Right atrium auricular region (tissue), 2 donors: ENCODE measurements around the gene DENND1A. TPM values are rescaled to one million over a fixed set of nuclear protein-coding genes. Genes with fewer than 3 reads are reported as not detected.

Source experiments
- DNase-seq: peaks from one replicate; pipeline ENCODE4 v3.0.0-alpha.2; 2019; ENCODE audit warnings: low spot score
- H3K27ac ChIP-seq, 2 donors: fragments of 200-600 bp; sonication (generic); 1 replicate in 1 of 2; 2 replicates in 1 of 2; pipeline ENCODE4 v1.5.1; 2016 to 2019
- H3K27me3 ChIP-seq, 2 donors: fragments of 200-600 bp; sonication (generic); one replicate each; pipeline versions ENCODE4 v1.5.1 to v1.6.0; 2017 to 2019
- H3K36me3 ChIP-seq: fragments of 200-600 bp; sonication (generic); one replicate; pipeline ENCODE4 v1.5.1; 2016
- H3K4me1 ChIP-seq, 2 donors: fragments of 200-600 bp; sonication (generic); one replicate each; pipeline versions ENCODE4 v1.5.1 to v1.6.0; 2017 to 2019
- H3K4me3 ChIP-seq, 2 donors: fragments of 200-600 bp; sonication (generic); 1 replicate in 1 of 2; 2 replicates in 1 of 2; pipeline ENCODE4 v1.5.1; 2017 to 2019; ENCODE audit warnings: mild to moderate bottlenecking in 1 of 2, moderate library complexity in 1 of 2
- H3K9me3 ChIP-seq, 2 donors: fragments of 200-600 bp; sonication (generic); one replicate each; pipeline ENCODE4 v1.5.1; 2019
- CTCF ChIP-seq, 2 donors: fragments of 200-600 bp; sonication (generic); IDR thresholded peaks; one replicate each; pipeline ENCODE4 v1.5.1; 2019; ENCODE audit warnings: antibody characterized with exemption in 2 of 2
- total RNA-seq, 2 donors: library from RNA; depleted of rRNA; stranded (reverse); fragments of >200 nt; gene quantifications; one replicate each; pipeline ENCODE4 v1.1.0, GENCODE V29; 2016

Gene DENND1A
- total RNA-seq, 2 donors from 2014 or later = 14.9 to 23.6 TPM

DNA sequence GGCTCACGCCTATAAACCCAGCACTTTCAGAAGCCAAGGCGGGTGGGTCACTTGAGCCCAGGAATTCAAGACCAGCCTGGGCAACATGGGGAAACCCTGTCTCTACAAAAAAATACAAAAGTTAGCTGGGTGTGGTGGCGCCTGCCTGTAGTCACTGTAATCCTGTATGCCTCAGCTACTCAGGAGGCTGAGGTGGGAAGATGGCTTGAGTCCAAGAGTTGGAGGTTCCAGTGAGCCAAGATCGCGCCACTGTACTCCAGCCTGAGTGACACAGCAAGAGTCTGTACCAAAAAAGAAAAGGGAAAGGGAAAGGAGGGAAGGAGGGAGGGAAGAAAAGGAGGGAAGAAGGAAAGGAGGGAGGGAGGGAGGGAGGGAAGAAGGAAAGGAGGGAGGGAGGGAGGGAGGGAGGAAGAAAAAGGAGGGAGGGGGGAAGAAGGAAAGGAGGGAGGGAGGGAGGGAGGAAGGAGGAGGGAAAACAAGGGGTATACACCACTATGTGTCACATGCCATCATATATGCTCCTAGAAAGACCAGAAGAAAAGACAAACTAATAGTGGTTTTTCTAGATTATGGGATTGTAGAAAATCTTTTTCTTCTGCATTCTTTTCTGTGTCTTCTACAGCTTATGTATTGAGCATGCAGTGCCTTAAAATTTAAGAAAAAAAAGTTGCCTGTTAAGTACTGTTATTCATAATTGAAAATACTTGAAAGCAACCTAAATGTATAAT is 240.1 kb downstream of the DENND1A start:
- Histone ChIP-seq H3K4me3 (no peak overlapping the region), H3K36me3 (no peaks in the 10 kb centered on the region), H3K27ac (no peak overlapping the region), H3K9me3 (no peaks in the 10 kb centered on the region), H3K27me3 (no peaks in the 10 kb centered on the region), H3K4me1 (peaks cover 0 to 21% of the 10 kb centered on the region in 2 donors)
- no peak for TF ChIP-seq CTCF (IDR thresholded peaks at IDR 0.05)
- no peak for DNase-seq

DNA sequence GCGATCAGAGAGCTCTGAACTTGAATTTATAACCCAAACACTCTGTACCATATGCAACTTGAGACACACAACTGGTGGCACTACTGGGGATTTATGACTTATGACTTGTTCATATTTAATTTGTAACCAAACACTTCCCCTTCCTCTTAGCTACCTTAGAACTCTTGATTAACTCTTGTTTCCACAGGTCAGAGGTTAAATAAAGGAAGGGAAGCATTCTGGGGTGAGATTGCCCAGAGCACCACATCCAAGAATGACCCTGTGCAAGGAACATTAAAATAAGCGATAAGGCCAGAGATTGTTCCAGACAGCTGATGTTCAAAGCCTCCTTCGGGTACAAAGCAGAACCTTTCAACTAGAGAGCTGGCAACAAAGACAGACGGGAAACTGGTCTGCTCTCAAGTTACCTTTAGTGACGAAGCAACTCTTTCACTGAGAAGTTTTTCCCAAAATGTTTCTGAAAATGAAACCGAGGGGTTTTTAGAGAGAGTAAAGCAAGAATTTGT is 242.6 kb downstream of the DENND1A start:
- no peak for TF ChIP-seq CTCF (IDR thresholded peaks at IDR 0.05)
- Histone ChIP-seq H3K4me3 (no peak overlapping the region), H3K27ac (no peak overlapping the region), H3K36me3 (no peaks in the 10 kb centered on the region), H3K9me3 (no peaks in the 10 kb centered on the region), H3K4me1 (peaks cover 0 to 25% of the 10 kb centered on the region in 2 donors), H3K27me3 (no peaks in the 10 kb centered on the region)
- DNase-seq = no peak

GRCh38 chr9:123686829-123687192 is 243.1 kb downstream of the DENND1A start:
- TF ChIP-seq CTCF (IDR thresholded peaks at IDR 0.05) = no peak
- H3K27me3 ChIP-seq = no peaks in the 10 kb centered on the region
- no peak overlapping the region for H3K27ac ChIP-seq
- H3K36me3 ChIP-seq = no peaks in the 10 kb centered on the region
- no peaks in the 10 kb centered on the region for H3K9me3 ChIP-seq
- H3K4me1 ChIP-seq = peaks cover 0 to 25% of the 10 kb centered on the region in 2 donors
- DNase-seq = no peak
- no peak overlapping the region for H3K4me3 ChIP-seq

DNA sequence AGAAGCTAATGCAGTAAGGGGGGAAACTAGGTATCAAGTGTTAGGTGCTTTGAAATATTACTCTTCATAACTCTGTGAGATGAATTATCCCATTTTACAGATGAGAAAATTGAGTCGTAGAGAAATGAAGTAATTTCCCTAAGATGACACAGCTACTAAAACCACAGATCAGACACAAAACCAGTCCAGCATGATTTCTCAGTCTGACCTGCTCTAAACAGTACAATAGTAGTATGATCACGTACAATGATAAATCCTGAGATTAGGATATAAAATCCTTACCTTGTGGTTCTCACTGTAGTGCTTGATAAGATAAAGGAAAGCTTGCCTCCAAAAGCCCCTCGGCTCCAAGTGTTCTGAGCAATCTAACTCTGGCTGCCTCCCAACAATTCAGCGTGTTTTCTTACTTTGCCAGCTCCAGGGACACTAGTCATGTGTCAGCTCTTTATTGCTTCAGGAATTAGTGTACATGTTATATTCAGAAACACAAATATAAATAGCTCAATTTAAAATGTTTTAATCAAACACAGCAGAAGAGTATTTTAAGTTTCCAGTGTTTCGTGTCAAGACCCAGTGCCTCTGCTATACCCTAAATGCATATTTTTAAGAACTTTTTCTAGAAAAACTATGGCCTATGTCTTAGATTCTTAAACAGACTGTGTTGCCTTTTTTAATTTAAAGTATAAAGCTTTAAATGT is 243.6 kb downstream of the DENND1A start:
- Histone ChIP-seq H3K4me3 (no peak overlapping the region), H3K4me1 (peaks cover 0 to 25% of the 10 kb centered on the region in 2 donors), H3K9me3 (no peaks in the 10 kb centered on the region), H3K27me3 (no peaks in the 10 kb centered on the region), H3K27ac (no peak overlapping the region), H3K36me3 (no peaks in the 10 kb centered on the region)
- no peak for TF ChIP-seq CTCF (IDR thresholded peaks at IDR 0.05)
- no peak for DNase-seq

- Histone ChIP-seq H3K4me3 (no peak overlapping the region), H3K9me3 (no peaks in the 10 kb centered on the region), H3K27me3 (no peaks in the 10 kb centered on the region), H3K27ac (no peak overlapping the region), H3K4me1 (peaks cover 0 to 20% of the 10 kb centered on the region in 2 donors), H3K36me3 (no peaks in the 10 kb centered on the region)
- TF ChIP-seq CTCF (IDR thresholded peaks at IDR 0.05) = no peak
- DNase-seq = no peak
Measured at GRCh38 chr9:123685489-123686083, 244.3 kb downstream of the DENND1A start.
